NT2/D1 (cell line): ENCODE results near the gene SLC6A7.

ENCODE experiments used
- DNase-seq: peaks from one replicate; pipeline ENCODE4 v3.0.0-alpha.2; 2011; ENCODE audit warnings: low read depth, low spot score
- H3K27me3 ChIP-seq: 2 replicates; pipeline ENCODE4 v1.6.0; 2011; ENCODE audit warnings: mild to moderate bottlenecking; ENCODE audit not compliant: insufficient read length, insufficient read depth
- H3K36me3 ChIP-seq: 2 replicates; pipeline ENCODE4 v1.6.1; 2011; ENCODE audit warnings: mild to moderate bottlenecking, low read length, mixed read lengths; ENCODE audit not compliant: insufficient read depth, insufficient read length
- H3K4me1 ChIP-seq: 2 replicates; pipeline ENCODE4 v1.5.1; 2011; ENCODE audit not compliant: insufficient read depth, insufficient read length
- H3K4me3 ChIP-seq: 2 replicates; pipeline ENCODE4 v1.5.1; 2011; ENCODE audit warnings: low read depth; ENCODE audit not compliant: insufficient read length
- H3K9ac ChIP-seq: 2 replicates; pipeline ENCODE4 v1.6.0; 2011; ENCODE audit warnings: low read depth; ENCODE audit not compliant: insufficient read length
- H3K9me3 ChIP-seq: 2 replicates; pipeline ENCODE4 v1.5.1; 2011; ENCODE audit warnings: mild to moderate bottlenecking, low read length; ENCODE audit not compliant: insufficient read depth
- SUZ12 ChIP-seq: IDR thresholded peaks from 2 replicates; pipeline ENCODE4 v1.6.1; 2011; ENCODE audit not compliant: insufficient read length, insufficient read depth; ENCODE audit errors: extremely low read depth
- YY1 ChIP-seq: IDR thresholded peaks from 2 replicates; pipeline ENCODE4 v1.6.1; 2011; ENCODE audit not compliant: insufficient read length, insufficient read depth
- ZNF274 ChIP-seq: IDR thresholded peaks from 2 replicates; pipeline ENCODE4 v1.6.1; 2011; ENCODE audit warnings: mild to moderate bottlenecking, low read depth, low read length

SLC6A7 gene

DNA sequence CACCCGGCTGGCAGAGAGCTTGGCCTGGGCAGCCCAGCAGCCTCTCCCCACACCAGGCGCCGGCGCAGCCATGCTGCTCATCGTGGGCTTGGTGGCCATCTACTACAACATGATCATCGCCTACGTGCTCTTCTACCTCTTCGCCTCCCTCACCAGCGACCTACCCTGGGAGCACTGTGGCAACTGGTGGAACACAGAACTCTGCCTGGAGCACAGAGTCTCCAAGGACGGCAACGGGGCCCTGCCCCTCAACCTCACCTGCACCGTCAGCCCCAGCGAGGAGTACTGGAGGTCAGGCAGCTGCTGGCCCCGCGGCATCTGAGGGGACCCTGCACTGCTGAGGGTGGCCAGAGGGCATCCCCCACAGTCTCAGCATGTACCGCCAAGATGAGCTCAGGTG lies 7.1 kb downstream of the SLC6A7 start:
- Histone ChIP-seq H3K9me3 (no peaks in the 10 kb centered on the region), H3K4me3 (no peak overlapping the region), H3K36me3 (no peaks in the 10 kb centered on the region), H3K4me1 (no peaks in the 10 kb centered on the region), H3K27me3 (peaks cover 34% of the 10 kb centered on the region), H3K9ac (no peak overlapping the region)
- DNase-seq: no peak
- TF ChIP-seq YY1: no peak
- no peak for TF ChIP-seq ZNF274
- TF ChIP-seq SUZ12: no peak

DNA sequence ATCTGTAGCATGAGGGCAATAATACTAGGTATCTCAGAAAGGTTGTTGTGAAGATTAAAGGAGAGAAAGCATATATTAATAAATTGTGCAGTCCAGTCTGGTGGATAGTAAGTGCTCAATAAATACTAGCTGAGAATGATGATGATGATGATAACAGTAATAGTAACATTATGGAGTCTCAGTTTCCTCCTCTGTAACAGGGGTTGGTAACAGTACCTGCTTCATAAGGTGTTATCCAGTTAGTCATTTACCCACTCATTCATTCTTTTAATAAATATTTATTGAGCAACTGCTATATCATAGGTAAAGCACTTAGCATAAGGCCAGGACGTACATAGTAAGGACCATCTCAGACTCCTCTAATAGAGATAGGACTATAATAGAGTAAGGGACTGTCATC lies 7.6 kb downstream of the SLC6A7 start:
- Histone ChIP-seq H3K4me1 (no peaks in the 10 kb centered on the region), H3K9ac (no peak overlapping the region), H3K27me3 (peaks cover 30% of the 10 kb centered on the region), H3K36me3 (no peaks in the 10 kb centered on the region), H3K4me3 (no peak overlapping the region), H3K9me3 (no peaks in the 10 kb centered on the region)
- TF ChIP-seq YY1 (no peak), ZNF274 (no peak), SUZ12 (no peak)
- DNase-seq: no peak

DNA sequence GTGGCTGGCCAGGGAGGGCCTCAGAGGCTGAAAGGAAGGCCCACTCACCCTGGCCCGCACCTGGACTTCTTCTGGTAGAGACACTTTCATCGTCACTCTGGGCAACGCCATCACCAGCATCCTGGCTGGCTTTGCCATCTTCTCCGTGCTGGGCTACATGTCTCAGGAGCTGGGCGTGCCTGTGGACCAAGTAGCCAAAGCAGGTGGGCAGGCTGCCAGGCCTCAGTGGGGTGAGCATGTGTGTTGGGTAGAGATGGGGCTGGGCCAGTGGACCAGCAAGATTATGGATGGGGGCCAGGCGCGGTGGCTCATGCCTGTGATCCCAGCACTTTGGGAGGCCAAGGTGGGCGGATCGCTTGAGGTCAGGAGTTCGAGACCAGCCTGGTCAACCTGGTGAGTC lies 12.6 kb downstream of the SLC6A7 start:
- Histone ChIP-seq H3K36me3 (no peaks in the 10 kb centered on the region), H3K27me3 (peaks cover 20% of the 10 kb centered on the region), H3K4me1 (peaks cover 5% of the 10 kb centered on the region), H3K9ac (no peak overlapping the region), H3K9me3 (no peaks in the 10 kb centered on the region), H3K4me3 (no peak overlapping the region)
- TF ChIP-seq ZNF274 (no peak), SUZ12 (no peak), YY1 (no peak)
- DNase-seq: no peak

DNA sequence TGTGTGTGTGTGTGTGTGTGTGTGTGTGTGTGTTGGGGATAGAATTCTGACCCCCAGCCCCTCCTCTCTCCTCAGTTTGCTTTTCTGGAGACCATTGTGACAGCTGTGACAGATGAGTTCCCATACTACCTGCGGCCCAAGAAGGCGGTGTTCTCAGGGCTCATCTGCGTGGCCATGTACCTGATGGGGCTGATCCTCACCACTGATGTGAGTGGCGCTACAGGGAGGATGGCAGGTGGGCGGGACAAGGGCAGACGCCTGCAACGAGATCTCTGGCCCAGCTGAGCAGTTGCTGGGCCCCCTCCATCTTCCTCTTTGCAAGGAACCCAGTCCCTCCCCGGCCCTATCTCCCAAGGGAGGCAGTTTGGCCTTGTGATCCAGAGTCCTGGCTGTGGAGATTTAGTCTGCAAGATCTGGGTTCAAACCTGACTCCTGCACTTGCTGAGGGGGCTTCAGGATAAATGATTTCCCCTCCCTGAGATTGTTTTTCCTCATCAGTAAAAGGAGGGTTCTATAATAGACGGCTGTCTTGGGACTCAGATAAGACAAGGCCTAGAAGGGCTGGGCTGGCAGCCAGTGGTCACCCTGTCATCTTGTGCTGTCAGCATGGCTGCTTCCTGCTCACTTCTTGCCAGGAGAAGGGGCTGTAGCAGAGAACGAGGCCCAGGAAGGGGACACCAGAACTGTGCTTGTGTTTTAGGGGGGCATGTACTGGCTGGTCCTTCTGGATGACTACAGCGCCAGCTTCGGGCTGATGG lies 14.1 kb downstream of the SLC6A7 start:
- Histone ChIP-seq H3K4me1 (peaks cover 5% of the 10 kb centered on the region), H3K9ac (no peak overlapping the region)
- no peak for TF ChIP-seq SUZ12
- TF ChIP-seq YY1: no peak
- TF ChIP-seq ZNF274: no peak

DNA sequence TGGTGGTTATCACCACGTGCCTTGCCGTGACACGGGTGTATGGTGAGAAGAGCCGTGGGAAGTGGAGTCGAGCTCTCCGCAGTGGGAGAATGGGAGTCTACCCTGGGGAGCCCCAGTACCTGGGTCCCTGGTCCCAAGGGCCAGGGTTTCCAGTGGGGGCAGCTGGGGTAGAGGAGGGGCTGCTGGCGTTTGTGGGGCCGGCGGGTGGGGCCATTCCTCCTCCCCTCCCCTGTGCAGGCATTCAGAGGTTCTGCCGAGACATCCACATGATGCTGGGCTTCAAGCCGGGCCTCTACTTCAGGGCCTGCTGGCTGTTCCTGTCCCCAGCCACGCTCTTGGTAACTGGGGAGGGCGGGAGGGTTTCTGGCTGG lies 14.7 kb downstream of the SLC6A7 start:
- H3K9me3 ChIP-seq: no peaks in the 10 kb centered on the region
- H3K4me3 ChIP-seq: no peak overlapping the region
- no peaks in the 10 kb centered on the region for H3K36me3 ChIP-seq
- peaks cover 5% of the 10 kb centered on the region for H3K4me1 ChIP-seq
- TF ChIP-seq SUZ12: no peak
- no peak for TF ChIP-seq ZNF274
- TF ChIP-seq YY1: no peak
- no peak overlapping the region for H3K9ac ChIP-seq
- DNase-seq: no peak
- H3K27me3 ChIP-seq: peaks cover 7% of the 10 kb centered on the region

More for the DNA sequence above, 14.1 kb downstream of the SLC6A7 start:
- H3K9me3 ChIP-seq: no peaks in the 10 kb centered on the region
- H3K4me3 ChIP-seq: no peak overlapping the region
- no peak for DNase-seq
- H3K36me3 ChIP-seq: no peaks in the 10 kb centered on the region
- peaks cover 13% of the 10 kb centered on the region for H3K27me3 ChIP-seq

DNA sequence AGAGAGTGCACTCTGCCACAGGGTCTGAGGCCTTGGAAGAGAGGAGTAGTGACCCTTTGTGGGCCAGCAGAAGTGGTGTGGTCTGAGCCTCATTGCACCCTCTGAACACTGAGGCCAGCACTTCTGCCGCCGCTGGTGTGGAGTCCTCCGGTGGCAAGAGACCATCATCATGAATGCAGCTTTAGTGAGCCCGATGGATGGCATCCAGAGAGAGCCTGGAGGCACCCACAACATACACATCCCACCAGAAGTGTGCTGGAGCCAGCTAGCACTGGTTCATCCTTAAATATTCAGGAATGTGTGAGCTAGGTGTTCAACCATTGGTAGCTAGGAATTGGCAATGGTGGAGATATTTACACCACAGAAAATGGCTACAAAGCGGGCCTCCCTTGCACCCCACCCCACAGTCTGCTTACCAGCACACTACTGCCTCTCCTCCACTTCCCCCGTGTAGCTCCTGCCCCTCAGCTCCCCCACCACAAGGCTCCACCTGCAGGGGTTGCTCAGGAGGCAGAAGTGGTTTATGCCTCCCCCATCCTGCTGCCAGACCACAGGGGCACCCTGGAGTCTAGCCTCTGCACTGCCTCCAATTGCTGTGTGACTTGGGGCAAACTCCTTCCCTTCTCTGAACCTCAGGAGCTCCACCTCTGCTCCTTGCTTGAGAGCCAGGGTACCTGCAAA lies 16.4 kb downstream of the SLC6A7 start:
- Histone ChIP-seq H3K36me3 (no peaks in the 10 kb centered on the region), H3K4me3 (no peak overlapping the region), H3K4me1 (peaks cover 12% of the 10 kb centered on the region), H3K9ac (no peak overlapping the region), H3K9me3 (no peaks in the 10 kb centered on the region), H3K27me3 (no peaks in the 10 kb centered on the region)
- TF ChIP-seq SUZ12 (no peak), YY1 (no peak), ZNF274 (no peak)
- DNase-seq: no peak

DNA sequence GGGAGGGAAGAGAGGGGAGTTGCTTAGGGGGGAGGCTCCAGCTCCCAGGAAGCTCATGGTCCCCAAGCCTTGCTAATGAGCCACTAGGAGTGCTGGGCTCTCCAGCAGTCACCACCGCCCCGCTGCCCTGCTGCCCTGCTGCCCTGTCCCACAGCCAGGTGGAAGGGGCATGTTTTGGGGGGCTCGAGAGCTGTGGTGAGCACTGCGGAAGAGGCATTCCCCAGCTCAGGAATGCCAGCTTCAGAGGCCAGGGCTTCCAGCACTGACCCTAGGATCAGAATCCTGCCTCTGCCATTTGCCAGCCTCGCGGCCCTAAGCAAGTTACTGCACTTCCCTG lies 16.9 kb downstream of the SLC6A7 start:
- TF ChIP-seq YY1 (no peak), ZNF274 (no peak), SUZ12 (no peak)
- no peak for DNase-seq
- no peak overlapping the region for H3K4me3 ChIP-seq
- no peaks in the 10 kb centered on the region for H3K36me3 ChIP-seq
- H3K27me3 ChIP-seq: no peaks in the 10 kb centered on the region
- no peak overlapping the region for H3K9ac ChIP-seq
- H3K4me1 ChIP-seq: peaks cover 14% of the 10 kb centered on the region
- no peaks in the 10 kb centered on the region for H3K9me3 ChIP-seq
